Measurements from ENCODE around the gene FBXO47.

DNA sequence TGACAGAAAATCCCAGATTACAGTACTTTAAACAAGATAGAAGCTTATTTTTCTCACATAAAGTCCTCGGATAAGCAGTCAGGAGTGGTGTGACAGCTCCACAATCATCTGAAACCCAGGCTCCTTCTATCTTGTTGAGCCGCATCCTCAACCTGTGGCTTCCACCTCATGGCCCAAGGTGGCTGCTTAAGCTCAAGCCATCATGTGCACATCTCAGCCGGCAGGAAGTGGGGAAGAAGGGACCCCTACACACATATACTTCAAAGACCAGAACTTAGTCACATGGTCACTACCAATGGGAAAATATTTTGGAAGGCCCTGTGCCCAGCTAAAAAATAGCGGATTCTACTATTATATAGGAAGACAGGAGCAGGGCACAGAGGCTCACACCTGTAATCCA lies 11.0 kb upstream of the FBXO47 start:
- TF ChIP-seq SMARCA5 (IDR thresholded peaks at IDR 0.05) (no peak), TCF7 (IDR thresholded peaks at IDR 0.05; ENCODE audit: borderline replicate concordance) (no peak), ESRRA (IDR thresholded peaks at IDR 0.05; ENCODE audit: low read length) (no peak), POLR2AphosphoS5 (IDR thresholded peaks at IDR 0.05; ENCODE audit: low read length) (no peak), ZZZ3 (IDR thresholded peaks at IDR 0.05; ENCODE audit: control insufficient read depth, insufficient read length, low read depth) (no peak), YBX1 (IDR thresholded peaks at IDR 0.05) (no peak), MYC (IDR thresholded peaks at IDR 0.05; ENCODE audit: insufficient read depth, insufficient read length, insufficient replicate concordance, low read length, severe bottlenecking) (no peak), EZH2 (IDR thresholded peaks at IDR 0.05; ENCODE audit: borderline replicate concordance, control insufficient read depth, low read depth, low read length) (no peak), NRF1 (conservative IDR thresholded peaks at IDR 0.05; ENCODE audit: low read depth, low read length) (no peak), POLR2A (IDR thresholded peaks at IDR 0.05; ENCODE audit: low read depth, low read length) (no peak), BHLHE40 (IDR thresholded peaks at IDR 0.05; ENCODE audit: borderline replicate concordance in 1 of 2, low read depth in 2 of 2, low read length in 1 of 2) (no peak), HDAC6 (IDR thresholded peaks at IDR 0.05; ENCODE audit: unreplicated experiment) (no peak)
- TF ChIP-seq, protein P1, sequence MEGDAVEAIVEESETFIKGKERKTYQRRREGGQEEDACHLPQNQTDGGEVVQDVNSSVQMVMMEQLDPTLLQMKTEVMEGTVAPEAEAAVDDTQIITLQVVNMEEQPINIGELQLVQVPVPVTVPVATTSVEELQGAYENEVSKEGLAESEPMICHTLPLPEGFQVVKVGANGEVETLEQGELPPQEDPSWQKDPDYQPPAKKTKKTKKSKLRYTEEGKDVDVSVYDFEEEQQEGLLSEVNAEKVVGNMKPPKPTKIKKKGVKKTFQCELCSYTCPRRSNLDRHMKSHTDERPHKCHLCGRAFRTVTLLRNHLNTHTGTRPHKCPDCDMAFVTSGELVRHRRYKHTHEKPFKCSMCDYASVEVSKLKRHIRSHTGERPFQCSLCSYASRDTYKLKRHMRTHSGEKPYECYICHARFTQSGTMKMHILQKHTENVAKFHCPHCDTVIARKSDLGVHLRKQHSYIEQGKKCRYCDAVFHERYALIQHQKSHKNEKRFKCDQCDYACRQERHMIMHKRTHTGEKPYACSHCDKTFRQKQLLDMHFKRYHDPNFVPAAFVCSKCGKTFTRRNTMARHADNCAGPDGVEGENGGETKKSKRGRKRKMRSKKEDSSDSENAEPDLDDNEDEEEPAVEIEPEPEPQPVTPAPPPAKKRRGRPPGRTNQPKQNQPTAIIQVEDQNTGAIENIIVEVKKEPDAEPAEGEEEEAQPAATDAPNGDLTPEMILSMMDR (IDR thresholded peaks at IDR 0.05 in 2 of 3, conservative IDR thresholded peaks at IDR 0.05 in 1 of 3; ENCODE audit: control insufficient read depth in 2 of 3, extremely low read depth in 1 of 3, insufficient read depth in 1 of 3, low read depth in 3 of 3, low read length in 3 of 3): no peak
